ENCODE measurements around the gene WASF1.
"Not testable (repeated sequence)": the region's sequence is repeated elsewhere in the genome, so short reads cannot be mapped to it uniquely, and the experiment has no call there.

The WASF1 gene

DNA sequence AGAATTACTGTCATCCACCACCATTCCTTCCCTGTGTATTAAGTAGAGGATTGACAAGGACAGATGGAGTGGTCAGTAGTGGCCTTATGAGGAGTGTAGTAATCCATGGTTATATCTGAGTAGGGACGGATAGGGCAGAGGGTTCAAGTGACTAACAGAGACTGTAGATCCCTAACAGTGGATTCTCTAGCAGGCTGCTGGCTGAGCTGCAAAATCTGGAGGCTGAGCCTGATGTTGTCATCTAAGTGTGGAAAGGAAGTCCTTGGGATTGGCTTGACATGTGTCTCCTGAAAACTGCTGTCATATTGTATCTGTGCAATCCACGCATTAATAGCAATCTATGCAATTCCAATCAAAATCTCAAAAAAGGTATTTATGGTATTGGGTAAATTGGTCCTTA lies 94.2 kb downstream of the WASF1 start:
- no peak for DNase-seq

DNA sequence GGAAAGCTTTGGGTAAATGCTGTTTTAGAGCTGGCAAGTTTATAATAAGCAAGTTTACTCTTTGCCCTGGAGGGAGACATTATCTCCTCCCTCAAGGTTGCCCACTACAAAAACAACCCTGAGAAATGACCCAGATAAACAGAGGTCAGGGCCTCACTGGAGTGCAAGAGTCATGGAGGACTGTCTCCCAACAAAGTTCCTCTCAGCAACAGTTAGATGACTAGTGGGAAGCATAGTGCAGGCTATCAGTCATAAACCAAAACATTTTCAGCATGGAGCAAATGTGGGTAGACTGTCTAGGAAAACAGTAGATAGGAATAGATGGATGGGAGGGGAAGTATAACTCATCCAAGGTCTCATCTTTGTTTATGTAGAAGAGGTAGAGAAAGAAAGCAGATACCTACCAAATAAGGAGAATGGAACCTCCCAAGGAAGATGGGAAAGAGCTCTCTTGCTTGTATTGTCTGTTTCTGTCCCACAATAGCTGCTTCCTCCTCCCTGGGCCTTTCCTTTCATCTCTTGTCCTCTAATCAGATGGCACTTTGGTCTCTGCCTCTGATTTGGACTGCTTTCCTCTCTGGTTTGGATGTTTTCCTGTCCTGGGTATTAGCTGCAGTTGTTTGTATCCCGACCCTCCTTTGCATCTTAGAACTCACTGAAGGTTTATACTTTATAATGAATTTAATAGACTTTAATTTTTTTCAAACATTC lies 95.4 kb downstream of the WASF1 start:
- DNase-seq: no peak

DNA sequence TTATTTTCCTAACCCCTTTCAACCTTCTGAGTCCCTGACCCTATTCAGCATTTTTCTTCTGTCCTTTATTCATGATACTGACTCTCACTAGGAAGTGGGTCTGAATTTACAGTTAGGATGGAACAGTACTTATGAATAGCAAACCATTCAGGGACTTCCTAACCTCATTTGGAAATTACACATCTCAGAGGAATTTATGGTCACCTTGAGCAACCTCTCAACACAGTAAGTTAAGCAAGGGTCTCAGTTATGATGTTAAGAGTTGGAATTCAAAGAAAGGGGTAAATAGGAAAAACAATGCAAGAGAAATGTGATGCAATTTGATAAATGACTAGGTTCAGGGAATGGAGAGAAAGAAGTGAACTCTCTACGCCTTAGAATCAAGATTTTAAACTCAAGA lies 104.1 kb downstream of the WASF1 start:
- DNase-seq: no peak

DNA sequence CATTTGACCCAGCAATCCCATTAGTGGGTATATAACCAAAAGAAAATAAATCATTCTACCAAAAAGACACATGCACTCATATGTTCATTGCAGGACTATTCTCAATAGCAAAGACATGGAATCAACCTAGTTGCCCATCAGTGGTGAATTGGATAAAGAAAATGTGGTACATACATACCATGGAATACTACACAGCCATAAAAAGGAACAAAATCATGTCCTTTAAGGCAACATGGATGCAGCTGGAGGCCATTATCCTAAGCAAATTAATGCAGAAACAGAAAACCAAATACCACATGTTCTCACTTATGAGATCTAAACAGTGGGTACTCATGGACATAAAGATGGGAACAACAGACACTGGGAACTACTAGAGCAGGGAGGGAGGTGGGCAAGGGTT lies 106.0 kb downstream of the WASF1 start:
- DNase-seq: not testable (repeated sequence)

DNA sequence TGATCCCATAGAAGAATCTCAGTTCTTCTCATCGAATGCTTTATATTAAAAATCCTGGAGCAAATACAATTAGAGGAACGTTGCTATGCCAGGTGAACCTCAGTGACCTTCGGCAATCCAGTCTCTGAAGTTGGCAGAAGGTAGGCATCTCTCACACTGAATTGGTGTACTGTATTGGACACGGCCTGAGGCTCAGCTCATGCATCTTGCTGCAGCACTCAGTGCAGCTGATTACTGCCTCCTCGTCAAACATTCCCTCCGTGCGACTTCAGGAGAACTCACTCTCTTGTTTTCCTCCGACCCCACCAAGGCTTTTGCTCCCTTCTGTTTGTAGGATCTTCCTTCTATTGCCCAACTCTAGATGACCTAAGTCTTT lies 110.9 kb downstream of the WASF1 start:
- no peak for DNase-seq

DNA sequence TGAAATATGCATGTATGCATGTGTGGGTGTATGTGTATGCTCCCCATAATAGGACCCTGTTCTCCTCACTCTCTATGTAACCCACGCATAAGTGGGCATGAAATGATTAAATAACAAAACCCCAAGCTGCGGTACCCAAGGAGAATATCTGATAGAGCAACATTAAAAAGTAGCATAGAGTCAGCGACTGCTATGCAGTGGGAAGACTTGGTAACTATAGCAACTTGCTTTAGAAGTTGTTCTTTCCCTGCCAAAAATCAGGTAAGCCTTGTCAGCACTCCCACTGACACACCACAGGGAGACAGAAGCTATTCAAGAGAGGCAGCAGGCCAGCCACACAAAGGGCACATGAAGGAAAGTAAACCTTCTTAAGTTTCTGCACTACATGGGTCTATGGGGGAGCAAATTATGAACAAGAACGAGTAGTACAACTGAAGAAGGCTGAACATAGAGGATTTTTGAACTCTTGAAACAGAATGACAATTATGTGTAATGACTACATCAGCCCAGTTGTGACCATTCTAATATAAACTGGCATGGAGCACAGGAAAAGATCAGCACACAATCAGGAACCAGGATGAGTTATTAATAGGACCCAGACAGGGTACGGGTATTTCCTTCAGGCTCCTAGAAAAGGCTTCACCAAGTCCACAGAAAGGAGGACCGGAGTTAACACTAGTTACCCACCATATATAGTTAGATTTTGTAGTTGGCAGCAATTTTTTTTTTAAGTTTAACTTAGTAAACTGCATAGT lies 111.5 kb downstream of the WASF1 start:
- DNase-seq: no peak

DNA sequence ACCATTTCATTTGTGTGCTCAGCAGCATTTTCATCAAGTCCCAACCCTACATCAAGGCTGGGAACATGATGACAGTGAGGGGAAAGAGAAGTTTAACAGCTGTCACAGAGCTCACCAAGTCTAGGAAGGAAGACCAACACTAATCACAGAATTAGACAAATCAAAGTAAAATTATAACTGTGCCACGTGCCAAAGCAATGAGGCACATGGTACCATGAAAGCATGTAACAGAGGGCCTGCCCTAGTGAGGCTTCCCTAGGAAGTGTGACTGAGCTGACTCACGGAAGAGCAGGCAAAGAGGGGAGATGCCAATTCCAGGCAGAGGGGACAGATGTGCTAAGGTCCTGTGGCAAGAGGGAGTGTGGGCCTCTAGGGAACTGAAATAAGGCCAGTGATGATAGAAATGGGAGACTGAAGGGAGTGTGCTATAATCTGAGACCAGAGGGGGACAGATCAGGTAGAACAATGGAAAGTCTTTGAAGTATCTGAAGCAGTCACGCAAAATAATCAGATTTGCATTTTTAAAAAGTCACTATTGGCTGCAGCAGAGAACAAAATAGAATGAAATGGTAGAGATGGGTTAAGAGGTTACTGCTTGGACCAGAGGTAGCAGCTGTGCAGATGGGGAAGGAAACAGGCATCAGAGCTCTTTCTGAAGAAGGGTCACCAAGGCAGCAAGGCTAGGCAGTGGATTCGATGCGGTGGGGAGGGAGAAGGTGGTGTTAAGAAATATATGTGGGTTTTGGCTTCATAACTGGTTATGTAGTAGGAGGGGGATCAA lies 114.5 kb downstream of the WASF1 start:
- no peak for DNase-seq

DNA sequence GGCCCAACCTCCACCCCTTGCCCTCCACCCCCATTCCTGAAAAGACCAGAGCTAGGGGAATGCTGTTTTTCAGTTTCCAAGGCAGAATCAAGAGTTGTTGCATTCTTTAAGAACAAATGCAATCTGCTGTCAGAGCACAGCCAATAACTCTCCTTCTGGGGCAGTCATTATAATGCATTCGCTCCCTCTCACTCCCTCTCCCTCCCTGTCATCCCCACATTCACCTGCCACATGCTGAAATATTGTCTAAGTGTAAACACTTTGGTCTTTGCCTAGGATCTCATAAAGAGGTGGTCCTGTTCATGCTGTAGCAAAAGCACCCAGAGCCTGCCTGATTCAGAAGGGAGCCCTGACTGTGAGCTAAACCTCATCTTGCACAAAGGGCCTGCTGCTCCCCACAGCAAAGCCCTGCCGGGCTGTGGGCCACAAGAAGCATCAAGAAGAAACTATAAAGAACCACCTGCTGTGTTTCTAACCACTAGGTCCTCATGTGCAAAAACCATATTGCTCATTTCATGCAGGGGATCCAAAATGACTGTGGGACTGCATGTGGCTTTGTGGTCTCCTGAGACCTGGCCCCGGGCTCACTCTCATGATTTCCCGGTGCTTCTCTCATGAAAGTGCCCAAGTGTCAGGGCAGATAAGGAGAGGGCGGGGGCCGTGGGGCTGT lies 115.7 kb downstream of the WASF1 start:
- no peak for DNase-seq

DNA sequence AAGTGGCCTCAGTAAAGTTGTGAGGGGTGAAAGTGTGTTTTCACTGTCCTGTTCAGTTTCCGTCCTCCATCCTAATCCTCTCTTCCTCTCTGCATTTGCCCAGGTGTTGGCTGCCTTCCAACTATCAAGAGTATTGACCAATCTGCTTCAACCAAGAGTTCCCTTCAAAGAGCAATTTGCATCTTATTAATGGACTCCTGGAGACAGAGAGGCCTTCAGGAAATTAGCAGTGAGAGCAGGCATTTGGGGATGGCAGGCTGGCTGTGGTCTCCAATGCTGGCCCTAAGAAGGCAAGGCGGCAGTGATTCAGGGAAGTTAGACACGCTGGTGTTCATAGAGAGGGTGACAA lies 124.1 kb downstream of the WASF1 start:
- no peak for DNase-seq

DNA sequence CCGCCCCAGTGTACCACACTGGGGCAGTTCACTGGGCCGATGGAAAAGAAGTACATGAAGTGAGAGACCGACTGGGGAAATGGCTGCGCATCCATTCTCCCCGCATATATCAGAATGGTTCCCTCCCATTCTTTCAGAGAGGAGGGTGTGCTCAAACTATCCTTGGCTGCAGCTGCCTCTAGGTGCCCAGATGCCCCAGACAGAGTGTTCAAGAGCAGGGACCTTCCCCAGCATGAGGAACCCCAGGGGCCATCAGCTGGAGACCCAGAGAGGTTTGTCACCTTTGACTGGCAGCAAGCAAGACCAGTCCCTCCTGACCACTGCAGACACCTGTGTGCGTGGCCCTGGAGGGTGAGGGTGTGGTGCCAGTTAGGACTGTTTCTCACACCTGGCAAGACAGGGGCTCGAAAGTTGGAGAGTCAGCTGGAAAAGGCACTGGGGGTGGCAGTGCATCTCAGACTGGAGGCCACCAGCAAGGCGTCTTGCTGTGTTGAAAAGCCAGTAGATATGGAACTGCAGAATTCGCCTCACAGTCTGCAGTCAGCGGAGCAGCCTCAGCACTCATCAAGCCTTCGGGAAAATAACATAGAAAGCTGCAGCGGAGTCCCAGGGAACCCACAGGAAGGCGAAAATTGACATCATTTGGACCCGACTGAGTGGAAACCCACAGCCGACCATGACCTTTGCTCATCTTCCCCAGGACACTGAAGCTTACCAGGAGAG lies 124.6 kb downstream of the WASF1 start:
- no peak for DNase-seq

DNA sequence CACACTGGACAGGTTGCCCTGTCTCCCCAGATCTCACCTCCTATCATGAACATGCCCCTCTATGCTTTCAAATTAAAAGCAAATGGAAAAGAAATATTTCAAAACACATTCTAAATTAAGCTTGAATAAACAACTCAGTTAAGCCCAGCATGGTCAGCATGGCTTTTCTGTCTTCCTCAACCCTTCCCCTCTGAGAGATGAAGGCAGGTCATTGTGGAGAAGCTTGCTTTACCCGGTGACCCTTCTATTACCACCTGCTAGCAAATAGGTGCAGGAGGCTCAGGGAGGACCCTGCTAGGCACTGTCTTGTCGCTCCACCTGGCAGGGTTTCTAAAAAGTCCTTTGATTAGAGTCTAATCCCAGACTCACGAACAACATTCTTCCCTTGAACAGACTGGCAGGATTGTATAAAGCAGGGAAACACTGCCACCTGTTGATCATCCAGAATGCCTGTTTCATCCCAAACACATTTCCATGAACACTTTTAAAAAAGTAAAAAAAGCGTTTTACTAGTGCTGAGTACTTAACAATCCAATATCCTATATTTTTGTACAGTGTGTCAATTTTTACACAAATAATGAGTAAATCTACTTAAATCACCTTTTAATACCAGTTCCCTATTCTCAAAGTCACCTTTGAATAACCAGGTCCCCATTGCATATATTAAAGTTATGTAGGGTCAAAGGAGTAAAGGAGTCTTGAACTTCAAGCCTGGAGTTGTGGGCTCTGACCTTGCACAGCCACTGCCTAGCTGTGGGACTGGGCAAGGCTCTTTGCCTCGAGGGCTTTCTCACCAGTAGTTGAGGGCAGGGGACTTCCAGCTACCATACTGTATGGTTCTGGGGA lies 125.9 kb downstream of the WASF1 start:
- DNase-seq: peak in 1 of 2 donors; percentile 8

DNA sequence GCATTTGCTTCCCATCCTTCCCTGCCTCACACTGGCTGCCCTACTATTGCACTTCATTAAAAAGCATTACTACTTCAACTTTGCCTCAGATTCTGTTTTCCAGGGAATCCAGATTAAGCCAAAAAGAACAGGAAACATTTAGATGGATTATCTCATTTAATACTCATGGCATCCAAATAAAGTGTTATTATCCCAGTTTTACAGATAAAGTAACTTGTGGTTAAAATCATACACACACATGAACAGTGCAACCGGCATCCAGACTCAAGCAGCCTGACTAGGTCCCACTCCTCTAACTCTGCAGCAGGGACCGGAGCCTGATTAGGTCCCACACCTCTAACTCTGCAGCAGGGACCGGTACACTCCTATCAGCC lies 129.0 kb downstream of the WASF1 start:
- DNase-seq: no peak
